ENCODE data around the gene PSTPIP1. TPM values are rescaled to one million over a fixed set of nuclear protein-coding genes. Genes with fewer than 3 reads are reported as not detected.

The PSTPIP1 gene
- total RNA-seq, 1 experiment from 2014 or later, result 1.5 TPM

GRCh38 chr15:77032647-77033416 is 37.9 kb downstream of the PSTPIP1 start (continued):
- no peak for TF ChIP-seq ARID4B (CRISPR knock-in tag; IDR thresholded peaks at IDR 0.05; ENCODE audit: borderline replicate concordance)

- CTCF ChIA-PET, result interaction anchor here (1.1 to 6.3 kb wide), 3 partner anchors 9 to 60 kb away, joined by 3 to 57 read pairs (median 30); no protein-coding TSS in a partner anchor
- Mint-ChIP-seq H3K9me3 (peaks cover 9% of the 10 kb centered on the region; the same call in 1 of the 2 replicates), H3K27me3 (ENCODE audit: low read depth) (peaks cover 13% of the 10 kb centered on the region), H3K36me3 (peaks cover 20% of the 10 kb centered on the region), H3K27ac (no peak overlapping the region), H3K4me3 (no peak overlapping the region), H3K4me1 (peaks cover 13% of the 10 kb centered on the region)
- ATAC-seq, result no peak
- POLR2A ChIA-PET, result no interaction called here
- DNase-seq (ENCODE audit: low spot score), result no peak
- TF ChIP-seq ATF3 (CRISPR knock-in tag; conservative IDR thresholded peaks at IDR 0.05) (no peak), E2F4 (CRISPR knock-in tag; IDR thresholded peaks at IDR 0.05; ENCODE audit: borderline replicate concordance, low read depth) (no peak), ZNF423 (CRISPR knock-in tag; IDR thresholded peaks at IDR 0.05) (no peak), NFATC4 (CRISPR knock-in tag; IDR thresholded peaks at IDR 0.05) (no peak), JUN (CRISPR knock-in tag; IDR thresholded peaks at IDR 0.05) (no peak), MXD4 (CRISPR knock-in tag; IDR thresholded peaks at IDR 0.05; ENCODE audit: borderline replicate concordance) (no peak), NR2C2 (CRISPR knock-in tag; IDR thresholded peaks at IDR 0.05) (no peak), SMAD4 (CRISPR knock-in tag; IDR thresholded peaks at IDR 0.05) (no peak), PRRX2 (CRISPR knock-in tag; IDR thresholded peaks at IDR 0.05) (no peak), EMX1 (CRISPR knock-in tag; IDR thresholded peaks at IDR 0.05) (no peak), MYBL2 (CRISPR knock-in tag; IDR thresholded peaks at IDR 0.05) (no peak), IRF1 (CRISPR knock-in tag; IDR thresholded peaks at IDR 0.05) (no peak)
These were observed 38.4 kb downstream of the PSTPIP1 start for GRCh38 chr15:77033417-77033728.

- peaks cover 9% of the 10 kb centered on the region for H3K27me3 Mint-ChIP-seq (ENCODE audit: low read depth)
- peaks cover 14% of the 10 kb centered on the region; the same call in 1 of the 2 replicates for H3K9me3 Mint-ChIP-seq
- ChIA-PET CTCF (interaction anchor here (1.0 to 6.3 kb wide), 17 partner anchors 9 to 621 kb away, joined by 3 to 57 read pairs (median 6); no protein-coding TSS in a partner anchor), POLR2A (interaction anchor here (1.1 kb wide), 1 partner anchor 61 kb away, joined by 3 read pairs; no protein-coding TSS in a partner anchor)
- no peak for TF ChIP-seq ZNF138 (CRISPR knock-in tag; conservative IDR thresholded peaks at IDR 0.05)
- TF ChIP-seq FOXJ3 (CRISPR knock-in tag; IDR thresholded peaks at IDR 0.05; ENCODE audit: borderline replicate concordance), result no peak
- H3K4me3 Mint-ChIP-seq, result no peak overlapping the region
- peaks cover 13% of the 10 kb centered on the region for H3K4me1 Mint-ChIP-seq
- ATAC-seq (no peak), DNase-seq (ENCODE audit: low spot score) (peak; percentile 6)
- no peak overlapping the region; the same call in 1 of the 2 replicates for H3K27ac Mint-ChIP-seq
- H3K36me3 Mint-ChIP-seq, result peaks cover 26% of the 10 kb centered on the region
These were observed 39.1 kb downstream of the PSTPIP1 start for GRCh38 chr15:77033729-77034671.

Data from WTC11 (cell line).